CD4-positive, CD25-positive, alpha-beta regulatory T cell (primary cell): Measurements from ENCODE around the gene SEPTIN11. TPM values are rescaled to one million over a fixed set of nuclear protein-coding genes. Genes with fewer than 3 reads are reported as not detected.

Experiments used
- ATAC-seq, 2 donors: fragments of 150-1000 bp; cut with Tn5 transposase; one replicate each; pipeline ENCODE4 v1.10.0; 2021; ENCODE audit warnings: low read depth in 2 of 2, moderate number of reproducible peaks in 2 of 2, moderate library complexity in 1 of 2
- DNase-seq, 3 donors: peaks; one replicate each; pipeline versions ENCODE4 v3.0.0 to v3.0.0-alpha.2; 2012 to 2022; ENCODE audit warnings: mixed read lengths in 1 of 3
- H3K27ac ChIP-seq: one replicate; pipeline ENCODE4 v1.7.0; 2013; ENCODE audit warnings: mild to moderate bottlenecking, low read length; ENCODE audit not compliant: insufficient read depth, poor library complexity, severe bottlenecking
- H3K27me3 ChIP-seq: one replicate; pipeline ENCODE4 v1.7.0; 2013; ENCODE audit warnings: low read length; ENCODE audit not compliant: control insufficient read depth, insufficient read depth
- H3K36me3 ChIP-seq: one replicate; pipeline ENCODE4 v1.7.0; 2013; ENCODE audit warnings: mild to moderate bottlenecking, low read length, moderate library complexity; ENCODE audit not compliant: control insufficient read depth, insufficient read depth
- H3K4me1 ChIP-seq: 2 replicates; pipeline ENCODE4 v1.7.0; 2013; ENCODE audit warnings: mild to moderate bottlenecking, low read length; ENCODE audit not compliant: insufficient read depth, control insufficient read depth, poor library complexity, severe bottlenecking
- H3K4me3 ChIP-seq: one replicate; pipeline ENCODE4 v1.7.0; 2013; ENCODE audit warnings: low read depth, mild to moderate bottlenecking, low read length, moderate library complexity
- H3K9me3 ChIP-seq, 2 experiments: 1 replicate in 1 of 2; 2 replicates in 1 of 2; pipeline ENCODE4 v1.7.0; 2013; ENCODE audit warnings: low read length in 2 of 2, mild to moderate bottlenecking in 1 of 2, moderate library complexity in 1 of 2; ENCODE audit not compliant: control insufficient read depth in 2 of 2
- H3K27ac Mint-ChIP-seq, 3 donors: one replicate each; pipeline ENCODE4 v1.8.0; 2020 to 2022; ENCODE audit warnings: mild to moderate bottlenecking in 3 of 3, mixed read lengths in 3 of 3, moderate library complexity in 2 of 3
- H3K27me3 Mint-ChIP-seq: one replicate; pipeline ENCODE4 v1.8.0; 2022; ENCODE audit warnings: mild to moderate bottlenecking, mixed read lengths
- H3K36me3 Mint-ChIP-seq: one replicate; pipeline ENCODE4 v1.8.0; 2020; ENCODE audit warnings: mixed read lengths
- H3K4me1 Mint-ChIP-seq, 4 donors: one replicate each; pipeline ENCODE4 v1.8.0; 2020 to 2022; ENCODE audit warnings: mixed read lengths in 4 of 4, mild to moderate bottlenecking in 1 of 4
- H3K4me3 Mint-ChIP-seq, 4 donors: one replicate each; pipeline ENCODE4 v1.8.0; 2020 to 2022; ENCODE audit warnings: mild to moderate bottlenecking in 4 of 4, mixed read lengths in 4 of 4, moderate library complexity in 3 of 4
- H3K9me3 Mint-ChIP-seq, 7 donors: one replicate each; pipeline ENCODE4 v1.8.0; 2020 to 2022; ENCODE audit warnings: mixed read lengths in 7 of 7, mild to moderate bottlenecking in 3 of 7, moderate library complexity in 2 of 7
- polyA plus RNA-seq, 4 donors: library from polyadenylated mRNA; unstranded; fragments of 300-500 nt; fragmentation: Illumina TruSeq; gene quantifications; one replicate each; pipeline ENCODE4 v1.2.3, GENCODE V29; 2021
- total RNA-seq: library from RNA; stranded (reverse); gene quantifications from one replicate; pipeline ENCODE4 v1.2.3, GENCODE V29; 2022

Gene SEPTIN11
- total RNA-seq (29.4 TPM), polyA plus RNA-seq (10 to 100 TPM; 17.1 to 29.7 (median 21.0) TPM)

DNA sequence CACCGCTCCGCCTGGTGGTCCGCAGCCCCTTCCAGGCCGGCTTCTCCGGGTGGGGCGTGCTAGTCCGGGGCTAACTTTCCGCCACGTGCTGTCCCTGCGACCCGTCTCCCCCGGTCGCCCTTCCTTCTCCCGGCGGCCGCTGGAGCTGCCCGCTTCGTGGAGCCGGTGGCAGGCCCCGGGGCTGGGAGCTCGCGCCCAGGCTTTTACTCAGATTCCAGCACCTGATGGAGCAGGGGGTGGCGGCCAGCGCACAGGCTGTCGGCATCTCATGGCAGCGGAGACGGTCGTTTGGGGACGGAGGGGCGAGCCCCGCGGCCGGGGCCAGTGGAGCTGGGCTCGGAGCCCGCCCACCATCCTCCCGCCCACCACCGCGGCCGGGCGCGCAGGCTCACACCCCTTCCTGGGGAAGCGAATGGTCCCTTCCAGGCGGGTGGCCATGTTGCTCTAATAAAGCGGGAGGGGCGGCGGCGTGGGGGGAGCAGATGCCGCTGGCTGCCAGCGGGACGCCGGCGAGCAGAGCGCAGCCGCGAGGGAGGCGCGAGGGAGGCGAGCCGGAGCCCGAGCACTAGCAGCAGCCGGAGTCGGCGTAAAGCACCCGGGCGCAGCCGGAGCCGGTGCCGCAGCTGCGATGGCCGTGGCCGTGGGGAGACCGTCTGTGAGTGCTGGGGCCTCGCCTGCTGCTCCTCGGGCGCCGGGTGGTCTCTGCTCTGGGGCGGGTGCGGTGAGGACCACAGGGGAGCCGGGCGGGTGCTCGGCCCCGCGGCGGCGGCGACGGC, at the start of gene SEPTIN11:
SEPTIN11 (plus strand) TSS at position 477 of the 776 bp plus-strand sequence; CDS start at position 629, 152 bp downstream.
- Mint-ChIP-seq H3K36me3 (no peaks in the 10 kb centered on the region), H3K27ac (peak within 1 kb of the TSS; percentile 60 to 86 (median 85)), H3K4me3 (peak within 1 kb of the TSS; percentile 81 to 99 (median 89)), H3K27me3 (peaks cover 9% of the 10 kb centered on the region), H3K9me3 (peaks cover 0 to 4% (median 0%) of the 10 kb centered on the region in 7 donors), H3K4me1 (peaks cover 8 to 33% (median 14%) of the 10 kb centered on the region in 4 donors)
- DNase-seq, result peak; percentile 78 to 85 (median 80)
- Histone ChIP-seq H3K27ac (peak within 1 kb of the TSS; percentile 63), H3K4me1 (peaks cover 24% of the 10 kb centered on the region), H3K4me3 (peak within 1 kb of the TSS; percentile 69), H3K27me3 (no peaks in the 10 kb centered on the region), H3K36me3 (no peaks in the 10 kb centered on the region), H3K9me3 (no peaks in the 10 kb centered on the region)
- peak; percentile 82 to 83 for ATAC-seq

DNA sequence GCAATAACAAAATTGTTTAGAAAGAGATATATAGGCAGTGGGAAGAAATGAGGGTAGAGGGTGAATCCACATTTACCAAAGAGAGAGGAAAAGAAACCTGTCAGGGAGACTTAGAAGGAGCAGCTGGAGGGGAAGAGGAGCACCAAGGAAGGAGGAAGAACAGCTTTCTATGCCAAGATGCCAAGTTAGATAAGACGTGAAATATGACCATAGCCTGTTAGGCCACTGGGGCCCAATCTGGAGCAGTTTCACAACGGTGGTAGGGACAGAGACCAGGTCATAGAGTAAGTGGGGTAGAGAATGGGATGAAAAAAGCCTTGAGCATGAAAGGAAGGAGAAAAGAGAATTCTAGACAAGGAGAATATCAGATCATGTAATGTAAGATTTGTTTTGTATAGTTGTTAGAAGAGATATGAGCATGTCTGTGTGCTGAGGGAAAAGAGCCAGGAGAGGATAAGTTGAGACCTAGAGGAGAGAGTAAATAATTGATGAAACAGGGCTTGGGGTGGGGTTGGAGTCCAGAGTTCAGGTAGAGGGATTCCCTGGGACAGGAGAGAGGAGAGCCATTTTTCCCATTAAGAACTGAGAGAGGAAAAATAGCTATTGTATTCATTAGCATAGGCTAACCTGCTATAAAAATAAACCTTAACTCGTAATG, 47.2 kb upstream of the SEPTIN11 start:
- Histone ChIP-seq H3K36me3 (no peaks in the 10 kb centered on the region), H3K27me3 (peaks cover 43% of the 10 kb centered on the region), H3K9me3 (no peaks in the 10 kb centered on the region), H3K27ac (no peak overlapping the region), H3K4me3 (no peak overlapping the region), H3K4me1 (peaks cover 14% of the 10 kb centered on the region)
- H3K27ac Mint-ChIP-seq, result no peak overlapping the region
- peaks cover 0 to 15% (median 11%) of the 10 kb centered on the region in 4 donors for H3K4me1 Mint-ChIP-seq
- H3K4me3 Mint-ChIP-seq, result no peak overlapping the region
- no peaks in the 10 kb centered on the region for H3K36me3 Mint-ChIP-seq
- peaks cover 0 to 9% (median 1%) of the 10 kb centered on the region in 7 donors for H3K9me3 Mint-ChIP-seq
- DNase-seq, result no peak
- ATAC-seq, result no peak
- H3K27me3 Mint-ChIP-seq, result peaks cover 16% of the 10 kb centered on the region

DNA sequence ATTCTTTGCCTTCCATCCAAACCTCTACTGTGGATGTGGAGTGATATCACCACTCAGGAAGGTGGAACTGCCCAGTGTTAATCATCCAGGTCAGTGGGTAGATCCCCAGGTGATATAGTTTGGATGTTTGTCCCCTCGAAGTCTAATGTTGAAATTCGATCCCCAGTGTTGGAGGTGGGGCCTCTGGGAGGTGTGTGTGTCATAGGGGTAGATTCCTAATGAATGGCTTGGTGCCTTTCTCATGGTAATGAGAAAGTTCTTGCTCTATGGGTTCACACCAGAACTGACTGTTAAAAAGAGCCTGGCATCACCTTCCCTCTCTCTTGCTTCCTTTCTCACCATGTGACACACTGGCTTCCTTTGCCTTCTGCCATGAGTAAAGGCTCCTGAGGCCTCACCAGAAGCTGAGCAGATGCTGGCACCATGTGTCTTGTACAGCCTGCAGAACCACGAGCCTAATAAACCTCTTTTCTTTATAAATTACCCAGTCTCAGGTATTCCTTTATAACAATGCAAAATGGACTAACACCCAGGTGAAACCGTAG, 44.8 kb upstream of the SEPTIN11 start:
- no peaks in the 10 kb centered on the region for H3K36me3 ChIP-seq
- ATAC-seq, result no peak
- Mint-ChIP-seq H3K9me3 (peaks cover 0 to 7% (median 1%) of the 10 kb centered on the region in 7 donors), H3K36me3 (no peaks in the 10 kb centered on the region), H3K27ac (no peak overlapping the region), H3K27me3 (peaks cover 28% of the 10 kb centered on the region), H3K4me3 (no peak overlapping the region), H3K4me1 (no peaks in the 10 kb centered on the region)
- H3K4me1 ChIP-seq, result no peaks in the 10 kb centered on the region
- H3K27me3 ChIP-seq, result peaks cover 33% of the 10 kb centered on the region
- DNase-seq, result no peak
- H3K27ac ChIP-seq, result no peak overlapping the region
- no peak overlapping the region for H3K4me3 ChIP-seq
- H3K9me3 ChIP-seq, result no peaks in the 10 kb centered on the region

DNA sequence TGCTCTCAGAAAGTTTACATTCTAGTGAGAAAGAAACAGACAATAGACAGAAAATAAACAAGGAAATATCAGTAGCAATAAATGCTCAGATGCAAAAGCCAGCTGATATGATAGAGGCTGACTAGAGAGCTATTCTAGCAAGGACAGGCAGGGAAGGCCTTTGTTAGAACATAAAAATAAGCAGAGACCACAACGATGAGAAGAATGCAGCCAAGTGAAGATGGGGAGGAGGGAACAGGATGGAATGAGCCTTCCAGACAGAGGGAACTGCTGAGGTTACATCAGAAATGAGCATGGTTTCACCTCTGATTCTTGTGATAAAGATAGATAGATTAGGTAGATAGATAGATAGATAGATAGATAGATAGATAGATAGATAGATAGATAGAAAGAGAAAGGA, 44.0 kb upstream of the SEPTIN11 start:
- Histone ChIP-seq H3K36me3 (no peaks in the 10 kb centered on the region), H3K4me1 (no peaks in the 10 kb centered on the region), H3K9me3 (no peaks in the 10 kb centered on the region), H3K27me3 (peaks cover 33% of the 10 kb centered on the region), H3K27ac (no peak overlapping the region), H3K4me3 (no peak overlapping the region)
- peaks cover 0 to 10% (median 1%) of the 10 kb centered on the region in 7 donors for H3K9me3 Mint-ChIP-seq
- H3K36me3 Mint-ChIP-seq, result no peaks in the 10 kb centered on the region
- no peak overlapping the region for H3K27ac Mint-ChIP-seq
- no peak overlapping the region for H3K4me3 Mint-ChIP-seq
- ATAC-seq, result no peak
- DNase-seq, result no peak
- H3K27me3 Mint-ChIP-seq, result peaks cover 36% of the 10 kb centered on the region
- H3K4me1 Mint-ChIP-seq, result no peaks in the 10 kb centered on the region

DNA sequence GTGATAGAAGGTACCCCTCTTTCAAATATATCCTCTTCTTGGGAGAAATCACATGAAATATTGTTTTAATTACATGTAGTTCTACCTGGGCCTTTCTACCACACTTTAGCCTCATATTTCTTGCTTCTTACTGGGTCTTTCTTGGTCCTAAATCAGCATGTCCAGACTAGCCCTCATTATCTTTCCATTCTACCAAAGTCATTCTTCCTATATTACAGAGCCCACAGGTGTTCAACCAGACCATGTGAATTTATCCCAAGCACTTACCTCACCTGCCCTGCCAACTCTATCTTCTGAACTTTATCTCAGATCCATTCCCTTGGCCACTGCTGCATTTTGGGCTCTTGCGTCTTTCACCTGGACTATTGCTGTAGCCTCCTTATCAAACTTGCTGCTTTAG, 39.8 kb upstream of the SEPTIN11 start:
- Histone ChIP-seq H3K4me3 (no peak overlapping the region), H3K9me3 (no peaks in the 10 kb centered on the region), H3K27ac (no peak overlapping the region), H3K36me3 (no peaks in the 10 kb centered on the region), H3K4me1 (no peaks in the 10 kb centered on the region), H3K27me3 (peaks cover 18% of the 10 kb centered on the region)
- Mint-ChIP-seq H3K27me3 (peaks cover 49% of the 10 kb centered on the region), H3K4me1 (no peaks in the 10 kb centered on the region), H3K9me3 (peaks cover 0 to 10% (median 1%) of the 10 kb centered on the region in 7 donors), H3K36me3 (no peaks in the 10 kb centered on the region), H3K27ac (no peak overlapping the region), H3K4me3 (no peak overlapping the region)
- DNase-seq (no peak), ATAC-seq (no peak)

DNA sequence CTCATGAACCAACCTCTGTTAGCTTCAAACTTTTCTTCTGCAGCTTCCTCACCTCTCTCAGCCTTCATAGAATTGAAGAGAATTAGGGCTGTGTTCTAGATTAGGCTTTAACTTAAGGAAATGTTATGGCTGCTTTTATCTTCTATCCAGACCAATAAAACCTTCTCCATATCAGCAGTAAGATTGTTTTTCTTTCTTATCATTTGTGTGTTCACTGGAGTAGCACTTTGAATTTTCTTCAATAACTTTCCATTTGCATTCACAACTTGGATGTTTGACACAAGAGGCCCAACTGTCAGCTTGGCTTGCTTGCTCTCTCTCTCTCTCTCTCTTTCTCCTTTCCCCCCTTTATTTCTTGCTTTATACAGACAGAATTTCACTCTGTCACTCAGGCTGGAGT, 28.8 kb upstream of the SEPTIN11 start:
- H3K4me1 ChIP-seq, result no peaks in the 10 kb centered on the region
- DNase-seq (no peak), ATAC-seq (no peak)
- H3K4me1 Mint-ChIP-seq, result peaks cover 0 to 4% (median 0%) of the 10 kb centered on the region in 4 donors
- no peaks in the 10 kb centered on the region for H3K27me3 ChIP-seq
- peaks cover 0 to 4% (median 0%) of the 10 kb centered on the region in 7 donors for H3K9me3 Mint-ChIP-seq
- no peak overlapping the region for H3K4me3 Mint-ChIP-seq
- H3K27ac ChIP-seq, result no peak overlapping the region
- H3K36me3 Mint-ChIP-seq, result no peaks in the 10 kb centered on the region
- no peak overlapping the region for H3K4me3 ChIP-seq
- no peaks in the 10 kb centered on the region for H3K9me3 ChIP-seq
- H3K27ac Mint-ChIP-seq, result no peak overlapping the region
- no peaks in the 10 kb centered on the region for H3K36me3 ChIP-seq
- peaks cover 17% of the 10 kb centered on the region for H3K27me3 Mint-ChIP-seq

DNA sequence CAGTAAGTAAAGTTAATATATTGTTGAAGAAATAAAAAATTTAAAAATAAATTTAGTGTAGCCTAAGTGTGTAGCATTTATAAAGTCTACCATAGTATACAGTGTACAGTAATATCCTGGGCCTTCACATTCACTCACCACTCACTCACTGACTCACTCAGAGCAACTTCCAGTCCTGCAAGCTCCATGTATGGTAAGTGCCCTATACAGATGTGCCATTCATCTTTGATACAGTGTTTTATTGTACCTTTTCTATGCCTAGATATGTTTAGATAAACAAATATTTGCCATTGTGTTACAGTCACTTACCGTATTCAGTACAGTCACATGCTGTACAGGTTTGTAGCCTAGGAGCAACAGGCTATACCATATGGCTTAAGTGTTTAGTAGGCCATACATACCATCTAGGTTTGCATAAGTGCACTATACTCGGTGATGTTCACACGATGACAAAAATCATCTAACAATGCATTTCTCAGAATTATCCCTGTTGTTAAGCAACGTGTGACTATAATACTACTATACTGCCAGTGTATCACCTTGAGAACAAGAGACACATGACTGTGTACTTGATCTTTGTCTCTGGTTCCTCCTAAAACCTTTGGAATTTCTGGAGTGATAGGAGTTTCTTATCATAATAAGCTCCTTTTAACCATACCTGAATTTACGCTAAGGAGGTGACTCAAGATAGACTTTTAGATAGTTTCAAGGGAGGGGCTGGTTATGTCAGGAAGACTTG, 25.8 kb upstream of the SEPTIN11 start:
- Histone ChIP-seq H3K27me3 (no peaks in the 10 kb centered on the region), H3K9me3 (no peaks in the 10 kb centered on the region), H3K36me3 (no peaks in the 10 kb centered on the region), H3K4me1 (no peaks in the 10 kb centered on the region), H3K27ac (no peak overlapping the region), H3K4me3 (no peak overlapping the region)
- H3K27me3 Mint-ChIP-seq, result peaks cover 17% of the 10 kb centered on the region
- H3K4me1 Mint-ChIP-seq, result peaks cover 0 to 4% (median 0%) of the 10 kb centered on the region in 4 donors
- DNase-seq, result no peak
- H3K4me3 Mint-ChIP-seq, result no peak overlapping the region
- H3K36me3 Mint-ChIP-seq, result no peaks in the 10 kb centered on the region
- peaks cover 0 to 4% (median 0%) of the 10 kb centered on the region in 7 donors for H3K9me3 Mint-ChIP-seq
- no peak overlapping the region for H3K27ac Mint-ChIP-seq
- ATAC-seq, result no peak
